Skeletal muscle tissue (tissue), 4 donors: ENCODE data around the gene NCOA5. TPM values are rescaled to one million over a fixed set of nuclear protein-coding genes. Genes with fewer than 3 reads are reported as not detected.

Experiments used
- H3K27ac ChIP-seq: one replicate; pipeline ENCODE4 v1.7.0; 2013; ENCODE audit warnings: mild to moderate bottlenecking, low read depth, low read length, inconsistent platforms
- H3K27me3 ChIP-seq, 3 donors: one replicate each; pipeline ENCODE4 v1.7.0; 2013; ENCODE audit warnings: low read length in 3 of 3; ENCODE audit not compliant: control insufficient read depth in 3 of 3, insufficient read depth in 3 of 3
- H3K36me3 ChIP-seq, 3 donors: one replicate each; pipeline ENCODE4 v1.7.0; 2013; ENCODE audit warnings: low read length in 3 of 3; ENCODE audit not compliant: control insufficient read depth in 3 of 3, insufficient read depth in 3 of 3
- H3K4me1 ChIP-seq, 3 donors: one replicate each; pipeline ENCODE4 v1.7.0; 2013; ENCODE audit warnings: low read length in 3 of 3, mild to moderate bottlenecking in 3 of 3; ENCODE audit not compliant: control insufficient read depth in 3 of 3, insufficient read depth in 3 of 3
- H3K4me3 ChIP-seq, 3 donors: one replicate each; pipeline ENCODE4 v1.7.0; 2013; ENCODE audit warnings: low read length in 3 of 3
- H3K9ac ChIP-seq, 3 donors: one replicate each; pipeline ENCODE4 v1.7.0; 2013; ENCODE audit warnings: low read length in 3 of 3, mild to moderate bottlenecking in 3 of 3, moderate library complexity in 2 of 3, low read depth in 1 of 3
- H3K9me3 ChIP-seq, 3 donors: one replicate each; pipeline ENCODE4 v1.7.0; 2013; ENCODE audit warnings: low read length in 3 of 3; ENCODE audit not compliant: control insufficient read depth in 3 of 3
- total RNA-seq: library from RNA; depleted of rRNA; stranded (reverse); fragments of >200 nt; gene quantifications from one replicate; pipeline ENCODE4 v1.2.3, GENCODE V29; 2014
- donor health status: Osteomylitis.

The NCOA5 gene
- total RNA-seq, 1 donor from 2014 or later, result 10.4 TPM

DNA sequence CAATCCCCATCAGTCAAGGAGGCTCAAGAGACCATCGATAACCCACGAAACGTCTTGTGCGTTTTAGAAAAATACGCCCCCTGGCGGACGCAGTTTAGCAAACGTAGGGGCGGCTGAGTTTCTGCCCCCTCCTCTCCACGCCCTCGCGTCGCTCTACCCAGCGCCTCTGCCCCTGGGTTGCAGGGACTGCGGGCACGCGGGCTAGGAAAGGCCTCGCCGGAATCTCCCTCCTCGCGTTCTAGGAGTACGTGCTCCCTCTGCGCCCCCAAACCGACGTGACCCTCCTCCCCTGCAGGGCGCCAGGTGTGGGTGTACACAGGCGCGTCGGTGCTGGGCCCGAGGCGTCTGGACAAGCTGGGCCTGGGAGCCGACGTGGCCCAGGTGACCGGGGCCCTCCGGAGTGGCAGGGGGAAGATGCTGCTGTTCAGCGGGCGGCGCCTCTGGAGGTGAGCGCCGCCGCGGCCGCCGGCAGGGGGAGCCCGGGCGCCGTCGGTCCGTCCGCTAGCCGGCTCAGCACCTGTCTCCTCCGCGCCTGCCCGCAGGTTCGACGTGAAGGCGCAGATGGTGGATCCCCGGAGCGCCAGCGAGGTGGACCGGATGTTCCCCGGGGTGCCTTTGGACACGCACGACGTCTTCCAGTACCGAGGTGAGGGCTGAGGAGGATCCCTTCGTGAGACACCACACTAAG lies 75.8 kb downstream of the NCOA5 start:
- Histone ChIP-seq H3K36me3 (no peaks in the 10 kb centered on the region), H3K9me3 (no peaks in the 10 kb centered on the region), H3K4me1 (peaks cover 0 to 12% (median 7%) of the 10 kb centered on the region in 3 donors), H3K4me3 (no peak overlapping the region), H3K9ac (no peak overlapping the region), H3K27ac (no peak overlapping the region), H3K27me3 (peaks cover 69 to 85% (median 83%) of the 10 kb centered on the region in 3 donors)

DNA sequence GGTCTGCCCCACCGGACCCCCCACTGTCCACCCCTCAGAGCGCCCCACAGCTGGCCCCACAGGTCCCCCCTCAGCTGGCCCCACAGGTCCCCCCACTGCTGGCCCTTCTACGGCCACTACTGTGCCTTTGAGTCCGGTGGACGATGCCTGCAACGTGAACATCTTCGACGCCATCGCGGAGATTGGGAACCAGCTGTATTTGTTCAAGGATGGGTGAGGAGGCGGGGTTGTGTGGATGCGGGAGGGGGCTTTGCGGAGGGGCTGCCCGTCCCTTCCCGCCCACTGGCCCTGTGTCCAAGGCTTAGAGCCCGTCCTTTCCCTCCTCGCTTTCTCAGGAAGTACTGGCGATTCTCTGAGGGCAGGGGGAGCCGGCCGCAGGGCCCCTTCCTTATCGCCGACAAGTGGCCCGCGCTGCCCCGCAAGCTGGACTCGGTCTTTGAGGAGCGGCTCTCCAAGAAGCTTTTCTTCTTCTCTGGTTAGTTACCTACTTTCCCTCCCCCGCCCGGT lies 76.4 kb downstream of the NCOA5 start:
- H3K9ac ChIP-seq, result no peak overlapping the region
- no peak overlapping the region for H3K27ac ChIP-seq
- H3K4me3 ChIP-seq, result no peak overlapping the region
- H3K9me3 ChIP-seq, result no peaks in the 10 kb centered on the region
- peaks cover 0 to 14% (median 7%) of the 10 kb centered on the region in 3 donors for H3K4me1 ChIP-seq
- H3K36me3 ChIP-seq, result no peaks in the 10 kb centered on the region
- peaks cover 71 to 85% (median 83%) of the 10 kb centered on the region in 3 donors for H3K27me3 ChIP-seq

GRCh38 chr20:46012921-46013320 lies 76.8 kb downstream of the NCOA5 start:
- Histone ChIP-seq H3K36me3 (no peaks in the 10 kb centered on the region), H3K27me3 (peaks cover 70 to 84% (median 84%) of the 10 kb centered on the region in 3 donors), H3K27ac (no peak overlapping the region), H3K4me1 (peaks cover 0 to 16% (median 7%) of the 10 kb centered on the region in 3 donors), H3K9ac (no peak overlapping the region), H3K4me3 (no peak overlapping the region), H3K9me3 (no peaks in the 10 kb centered on the region)

GRCh38 chr20:46011631-46012482 lies 77.9 kb downstream of the NCOA5 start:
- H3K27me3 ChIP-seq, result peaks cover 76 to 86% (median 82%) of the 10 kb centered on the region in 3 donors
- no peak overlapping the region for H3K27ac ChIP-seq
- H3K4me1 ChIP-seq, result peaks cover 0 to 16% (median 7%) of the 10 kb centered on the region in 3 donors
- H3K9me3 ChIP-seq, result no peaks in the 10 kb centered on the region
- no peaks in the 10 kb centered on the region for H3K36me3 ChIP-seq
- no peak overlapping the region for H3K9ac ChIP-seq
- H3K4me3 ChIP-seq, result peak overlapping the region in 1 of 3 donors; percentile 6

Other genes with a start within 250 kb of the NCOA5 start
- 27.1 TPM for gene ACOT8, start 232.6 kb downstream of the NCOA5 start, total RNA-seq
- 7.8 TPM for gene ZSWIM3, start 232.3 kb downstream of the NCOA5 start, total RNA-seq
- gene ZSWIM1, start 208.7 kb downstream of the NCOA5 start, total RNA-seq, result 3.1 TPM
- 2.6 TPM for gene SPATA25, start 202.3 kb downstream of the NCOA5 start, total RNA-seq
- gene NEURL2, start 198.8 kb downstream of the NCOA5 start, total RNA-seq, result 13.0 TPM
- gene CTSA, start 198.6 kb downstream of the NCOA5 start, total RNA-seq, result 23.0 TPM
- 38.1 TPM for gene PLTP, start 177.8 kb downstream of the NCOA5 start, total RNA-seq
- gene PCIF1, start 155.3 kb downstream of the NCOA5 start, total RNA-seq, result 7.3 TPM
- 6.3 TPM for gene ZNF335, start 117.8 kb downstream of the NCOA5 start, total RNA-seq
- gene MMP9, start 81.1 kb downstream of the NCOA5 start, total RNA-seq, result 0.52 TPM
- not detected for gene SLC12A5, start 60.7 kb downstream of the NCOA5 start, total RNA-seq
- gene CD40, start 28.4 kb upstream of the NCOA5 start, total RNA-seq, result 3.7 TPM
- gene CDH22, start 218.5 kb upstream of the NCOA5 start, total RNA-seq, result 0.52 TPM